AG09309 (cell line): ENCODE data around the gene MTUS2.

Source experiments
- DNase-seq: peaks from one replicate; pipeline ENCODE4 v3.0.0-alpha.2; 2010; ENCODE audit warnings: low read depth
- H3K4me3 ChIP-seq: 2 replicates; pipeline ENCODE4 v1.5.1; 2011; ENCODE audit warnings: mild to moderate bottlenecking, low read depth, low read length, moderate library complexity; ENCODE audit not compliant: control insufficient read depth
- TF ChIP-seq, protein P1 (sequence below): IDR thresholded peaks from 2 replicates; pipeline ENCODE4 v1.5.1; 2011; ENCODE audit warnings: mild to moderate bottlenecking, low read depth, low read length, inconsistent platforms; ENCODE audit not compliant: insufficient read depth, control insufficient read depth; ENCODE audit errors: missing control alignments

The MTUS2 gene

DNA sequence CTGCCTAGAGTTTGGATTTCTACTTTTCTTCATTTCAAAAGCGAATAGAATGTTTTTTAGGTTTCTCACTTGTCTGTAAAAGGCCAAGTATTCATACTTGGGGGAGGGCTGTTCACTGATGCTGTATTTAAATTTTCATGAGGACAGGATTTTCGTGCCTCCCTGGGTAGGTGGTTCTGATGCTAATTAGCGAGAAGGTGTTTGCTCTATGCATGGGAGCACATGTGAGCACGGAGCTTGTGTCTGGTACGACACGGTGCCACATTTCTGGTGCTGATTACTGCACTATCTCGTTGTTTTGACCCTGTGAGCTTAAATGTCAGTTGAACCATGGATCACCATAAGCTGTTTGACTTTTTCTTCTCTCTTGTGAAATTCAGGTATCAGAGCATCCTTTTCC is 45.8 kb downstream of the MTUS2 start:
- TF ChIP-seq, protein P1, sequence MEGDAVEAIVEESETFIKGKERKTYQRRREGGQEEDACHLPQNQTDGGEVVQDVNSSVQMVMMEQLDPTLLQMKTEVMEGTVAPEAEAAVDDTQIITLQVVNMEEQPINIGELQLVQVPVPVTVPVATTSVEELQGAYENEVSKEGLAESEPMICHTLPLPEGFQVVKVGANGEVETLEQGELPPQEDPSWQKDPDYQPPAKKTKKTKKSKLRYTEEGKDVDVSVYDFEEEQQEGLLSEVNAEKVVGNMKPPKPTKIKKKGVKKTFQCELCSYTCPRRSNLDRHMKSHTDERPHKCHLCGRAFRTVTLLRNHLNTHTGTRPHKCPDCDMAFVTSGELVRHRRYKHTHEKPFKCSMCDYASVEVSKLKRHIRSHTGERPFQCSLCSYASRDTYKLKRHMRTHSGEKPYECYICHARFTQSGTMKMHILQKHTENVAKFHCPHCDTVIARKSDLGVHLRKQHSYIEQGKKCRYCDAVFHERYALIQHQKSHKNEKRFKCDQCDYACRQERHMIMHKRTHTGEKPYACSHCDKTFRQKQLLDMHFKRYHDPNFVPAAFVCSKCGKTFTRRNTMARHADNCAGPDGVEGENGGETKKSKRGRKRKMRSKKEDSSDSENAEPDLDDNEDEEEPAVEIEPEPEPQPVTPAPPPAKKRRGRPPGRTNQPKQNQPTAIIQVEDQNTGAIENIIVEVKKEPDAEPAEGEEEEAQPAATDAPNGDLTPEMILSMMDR: no peak
- no peak overlapping the region for H3K4me3 ChIP-seq
- DNase-seq: no peak

DNA sequence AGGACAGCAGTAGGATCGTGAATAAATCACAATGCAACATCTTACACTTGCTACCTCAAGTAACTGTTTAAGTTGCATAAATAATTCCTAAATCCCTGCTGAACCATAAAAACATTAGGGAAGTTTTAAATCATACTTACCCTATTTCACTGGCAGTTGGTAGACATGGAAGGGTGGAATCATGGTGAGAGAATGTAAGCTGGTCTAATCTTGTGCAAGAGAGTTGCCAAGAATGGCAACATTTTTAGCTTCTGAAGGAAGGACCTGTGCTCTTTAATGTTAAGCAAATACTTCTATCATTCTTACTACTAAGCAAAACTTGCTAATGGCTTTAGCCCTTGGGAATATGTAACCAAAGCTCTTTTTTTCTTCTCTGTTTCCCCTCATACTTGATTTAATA is 46.8 kb downstream of the MTUS2 start:
- no peak for DNase-seq

DNA sequence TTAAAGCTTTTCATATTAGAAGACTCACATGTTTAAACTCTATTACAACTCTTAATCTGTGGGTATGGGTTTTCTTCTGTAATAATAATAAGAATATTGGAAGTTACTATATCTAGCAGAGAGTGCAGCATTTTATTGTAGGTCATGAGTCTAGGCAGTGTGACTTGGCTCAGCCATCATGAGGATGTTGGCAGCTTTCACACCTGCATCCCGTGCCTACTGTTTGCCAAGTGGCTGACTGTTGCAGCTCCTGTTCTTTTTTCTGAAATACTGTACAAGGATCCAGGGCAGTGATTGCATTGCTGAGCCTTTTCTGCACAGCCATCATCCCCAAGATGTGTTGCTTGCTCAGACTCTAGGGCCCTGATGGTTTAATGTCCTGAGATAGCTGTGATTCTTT is 47.4 kb downstream of the MTUS2 start:
- no peak for DNase-seq
- TF ChIP-seq, protein P1: no peak
- H3K4me3 ChIP-seq: no peak overlapping the region

More for the DNA sequence above, 46.8 kb downstream of the MTUS2 start:
- H3K4me3 ChIP-seq: no peak overlapping the region
- TF ChIP-seq, protein P1: no peak

DNA sequence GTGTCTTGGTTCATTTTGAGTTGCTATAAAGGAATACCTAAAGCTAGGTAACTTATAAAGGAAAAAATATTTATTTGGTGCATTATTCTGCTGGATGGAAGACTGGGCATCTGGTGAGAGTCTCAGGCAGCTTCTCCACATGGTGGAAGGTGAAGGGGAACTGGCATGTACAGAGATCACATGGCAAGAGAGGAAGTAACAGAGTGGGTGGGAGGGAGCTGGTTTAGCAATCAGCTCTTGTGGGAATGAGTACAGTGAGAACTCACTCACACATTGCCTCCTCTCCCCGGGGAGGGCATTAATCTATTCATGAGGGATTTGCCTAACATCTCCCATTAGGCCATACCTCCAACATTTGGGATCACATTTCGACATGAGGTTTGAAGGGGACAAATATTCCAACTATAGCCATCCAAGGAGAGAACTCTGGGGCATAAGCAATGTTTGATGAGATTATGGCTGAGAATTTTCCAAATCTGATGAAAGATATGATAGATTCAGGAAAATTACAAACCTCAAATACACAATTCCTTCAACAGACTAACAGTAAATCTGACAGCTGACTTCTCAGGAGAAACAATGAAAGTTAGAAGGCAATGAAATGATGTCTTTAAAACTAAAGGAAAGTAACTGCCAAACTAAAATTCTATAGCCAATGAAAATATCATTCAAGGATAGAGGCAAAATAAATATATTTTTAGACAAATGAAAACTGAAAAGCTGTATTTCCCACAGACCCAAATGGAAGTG is 52.5 kb downstream of the MTUS2 start:
- no peak for DNase-seq
- no peak overlapping the region for H3K4me3 ChIP-seq
- TF ChIP-seq, protein P1: no peak

DNA sequence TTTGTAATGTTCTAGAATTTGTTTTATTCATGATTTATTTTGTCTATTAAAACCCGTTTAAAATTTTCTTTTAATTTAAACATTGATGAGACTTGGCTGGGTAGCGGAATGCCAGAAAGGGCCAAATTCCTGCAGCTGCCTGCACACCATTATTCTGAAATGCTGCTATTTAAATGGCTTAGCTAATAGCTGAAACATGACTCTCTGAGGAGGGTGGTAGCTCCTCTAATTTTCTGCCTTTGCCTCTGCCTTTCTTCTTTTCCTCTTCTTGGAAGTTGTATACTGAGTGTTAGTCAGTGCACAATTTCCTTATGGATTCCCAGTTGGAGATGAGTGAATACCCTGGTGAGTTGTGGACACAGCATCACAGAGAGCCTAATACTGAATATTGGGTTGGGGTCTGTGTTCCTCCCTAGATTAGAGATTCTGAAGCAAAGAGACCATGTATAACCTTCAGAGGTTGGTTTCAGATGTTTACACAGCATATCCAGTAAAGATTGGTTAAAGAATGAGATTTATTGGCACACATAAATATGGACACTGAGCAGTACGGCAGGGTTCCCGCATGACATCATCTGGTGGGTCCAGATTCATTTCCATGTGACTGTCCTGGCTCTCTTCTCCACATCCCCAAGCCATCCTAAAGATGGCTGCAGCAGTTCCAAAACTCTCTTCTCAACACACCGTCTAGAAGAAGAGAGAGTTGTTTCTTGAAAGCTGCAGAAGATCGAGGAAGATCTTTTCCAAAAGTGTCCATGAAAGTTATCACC is 55.9 kb downstream of the MTUS2 start:
- H3K4me3 ChIP-seq: no peak overlapping the region
- no peak for DNase-seq
- TF ChIP-seq, protein P1: no peak

DNA sequence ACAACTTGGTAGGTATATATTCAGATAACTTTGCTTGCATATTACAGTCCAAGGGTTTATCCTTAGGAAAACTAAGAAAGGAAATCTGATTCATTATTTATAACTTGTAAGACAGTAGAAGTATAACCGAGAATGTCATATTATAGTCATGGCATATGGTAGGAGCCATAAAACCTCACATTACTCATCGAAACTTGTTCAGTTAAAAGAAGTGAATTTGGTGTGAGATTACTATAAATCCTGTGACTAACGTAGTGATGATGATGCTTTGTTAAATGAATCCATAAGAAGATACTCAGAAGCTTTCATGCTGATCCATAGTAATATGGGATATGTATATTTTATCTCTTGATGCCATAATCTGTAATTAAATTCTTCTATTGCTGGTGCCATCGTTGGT is 57.3 kb downstream of the MTUS2 start:
- no peak for DNase-seq
- TF ChIP-seq, protein P1: no peak
- no peak overlapping the region for H3K4me3 ChIP-seq
